ENCODE data around the gene PTPRK. TPM values are rescaled to one million over a fixed set of nuclear protein-coding genes. Genes with fewer than 3 reads are reported as not detected.

The PTPRK gene
- total and polyA plus RNA-seq, 9 of the 15 experiments (the other 6 are each of a cell fraction or from before 2014, with no cell fraction given), result 0.04 to 0.51 TPM; not detected in 7

DNA sequence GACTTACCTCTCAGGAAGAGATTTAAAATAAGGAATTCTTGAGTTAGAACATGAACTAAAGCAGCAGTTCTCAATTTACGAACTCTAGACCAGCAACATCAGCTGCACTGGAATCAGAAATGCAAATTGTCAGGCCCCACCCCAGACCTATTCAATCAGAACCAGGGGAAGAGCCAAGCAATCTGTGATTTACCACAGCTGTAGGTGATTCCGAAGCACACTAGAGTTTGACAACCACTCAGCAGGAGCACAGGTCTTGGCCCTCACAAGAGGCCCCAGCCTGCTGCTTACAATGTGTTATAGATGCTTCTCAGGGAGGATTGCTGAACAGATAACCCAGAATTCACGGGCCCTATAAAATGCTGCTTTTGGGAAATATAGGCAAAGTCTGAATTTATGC, 279.2 kb downstream of the PTPRK start:
- no peaks in the 10 kb centered on the region for H3K9me3 ChIP-seq (replicated peaks; ENCODE audit: control insufficient read depth, insufficient read depth, low read depth, low read length)
- no peaks in the 10 kb centered on the region for H3K9me1 ChIP-seq (ENCODE audit: control insufficient read depth, insufficient read depth, low read length)
- ATAC-seq (no peak), FAIRE-seq (no peak), DNase-seq (ENCODE audit: extremely low read depth in 1 of 4, low spot score in 3 of 4) (no peak)
- no peaks in the 10 kb centered on the region for H3K4me1 ChIP-seq (replicated peaks in 1 of 2; ENCODE audit: control insufficient read depth in 2 of 2, insufficient read depth in 2 of 2, low read length in 2 of 2)
- H3K27me3 ChIP-seq (ENCODE audit: control insufficient read depth in 2 of 2, insufficient read depth in 2 of 2, low read length in 2 of 2), result no peaks in the 10 kb centered on the region
- H3K4me3 ChIP-seq, result no peak overlapping the region
- WGBS (ENCODE audit: insufficient coverage, low coverage, missing lambda C conversion rate), result 3% methylated on average over 3 of the region's 3 CpGs
- no TSS peak for BruUV-seq (replicated peaks)
- H3K9ac ChIP-seq (ENCODE audit: insufficient read depth in 1 of 2, low read depth in 2 of 2, low read length in 2 of 2), result no peak overlapping the region
- no peaks in the 10 kb centered on the region for H3K79me2 ChIP-seq (ENCODE audit: control insufficient read depth, insufficient read depth, low read length)
- CTCF ChIA-PET (ENCODE audit: low intra/inter-chr PET ratio), result no interaction called here
- TF ChIP-seq ZFX (CRISPR knock-in tag; IDR thresholded peaks at IDR 0.05) (no peak), U2AF1 (optimal IDR thresholded peaks at IDR 0.05; ENCODE audit: low read depth, low read length) (no peak), NR3C1 (CRISPR knock-in tag; IDR thresholded peaks at IDR 0.05) (no peak), EP300 (IDR thresholded peaks at IDR 0.05; ENCODE audit: low read length) (no peak), JUNB (CRISPR knock-in tag; conservative IDR thresholded peaks at IDR 0.05) (no peak)
- TF ChIP-seq, protein P1, sequence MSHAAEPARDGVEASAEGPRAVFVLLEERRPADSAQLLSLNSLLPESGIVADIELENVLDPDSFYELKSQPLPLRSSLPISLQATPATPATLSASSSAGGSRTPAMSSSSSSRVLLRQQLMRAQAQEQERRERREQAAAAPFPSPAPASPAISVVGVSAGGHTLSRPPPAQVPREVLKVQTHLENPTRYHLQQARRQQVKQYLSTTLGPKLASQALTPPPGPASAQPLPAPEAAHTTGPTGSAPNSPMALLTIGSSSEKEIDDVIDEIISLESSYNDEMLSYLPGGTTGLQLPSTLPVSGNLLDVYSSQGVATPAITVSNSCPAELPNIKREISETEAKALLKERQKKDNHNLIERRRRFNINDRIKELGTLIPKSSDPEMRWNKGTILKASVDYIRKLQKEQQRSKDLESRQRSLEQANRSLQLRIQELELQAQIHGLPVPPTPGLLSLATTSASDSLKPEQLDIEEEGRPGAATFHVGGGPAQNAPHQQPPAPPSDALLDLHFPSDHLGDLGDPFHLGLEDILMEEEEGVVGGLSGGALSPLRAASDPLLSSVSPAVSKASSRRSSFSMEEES (CRISPR knock-in tag; IDR thresholded peaks at IDR 0.05), result no peak
- TF ChIP-seq, protein P2, sequence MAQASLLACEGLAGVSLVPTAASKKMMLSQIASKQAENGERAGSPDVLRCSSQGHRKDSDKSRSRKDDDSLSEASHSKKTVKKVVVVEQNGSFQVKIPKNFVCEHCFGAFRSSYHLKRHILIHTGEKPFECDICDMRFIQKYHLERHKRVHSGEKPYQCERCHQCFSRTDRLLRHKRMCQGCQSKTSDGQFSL (CRISPR knock-in tag; IDR thresholded peaks at IDR 0.05), result no peak
- TF ChIP-seq, protein P2 (tag; IDR thresholded peaks at IDR 0.05), result no peak
- TF ChIP-seq, protein P3, sequence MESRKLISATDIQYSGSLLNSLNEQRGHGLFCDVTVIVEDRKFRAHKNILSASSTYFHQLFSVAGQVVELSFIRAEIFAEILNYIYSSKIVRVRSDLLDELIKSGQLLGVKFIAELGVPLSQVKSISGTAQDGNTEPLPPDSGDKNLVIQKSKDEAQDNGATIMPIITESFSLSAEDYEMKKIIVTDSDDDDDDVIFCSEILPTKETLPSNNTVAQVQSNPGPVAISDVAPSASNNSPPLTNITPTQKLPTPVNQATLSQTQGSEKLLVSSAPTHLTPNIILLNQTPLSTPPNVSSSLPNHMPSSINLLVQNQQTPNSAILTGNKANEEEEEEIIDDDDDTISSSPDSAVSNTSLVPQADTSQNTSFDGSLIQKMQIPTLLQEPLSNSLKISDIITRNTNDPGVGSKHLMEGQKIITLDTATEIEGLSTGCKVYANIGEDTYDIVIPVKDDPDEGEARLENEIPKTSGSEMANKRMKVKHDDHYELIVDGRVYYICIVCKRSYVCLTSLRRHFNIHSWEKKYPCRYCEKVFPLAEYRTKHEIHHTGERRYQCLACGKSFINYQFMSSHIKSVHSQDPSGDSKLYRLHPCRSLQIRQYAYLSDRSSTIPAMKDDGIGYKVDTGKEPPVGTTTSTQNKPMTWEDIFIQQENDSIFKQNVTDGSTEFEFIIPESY (CRISPR knock-in tag; IDR thresholded peaks at IDR 0.05), result no peak
- no peak overlapping the region for H3K27ac ChIP-seq (ENCODE audit: extremely low read depth, low read depth, low read length)
- H4K20me1 ChIP-seq (replicated peaks; ENCODE audit: control insufficient read depth, insufficient read depth, low read length), result no peaks in the 10 kb centered on the region
- no peaks in the 10 kb centered on the region for H3K36me3 ChIP-seq (ENCODE audit: control insufficient read depth, insufficient read depth, low read length)
- no peak overlapping the region for H3K4me2 ChIP-seq (ENCODE audit: insufficient read depth, low read length)
- POLR2A ChIA-PET, result no interaction called here
- intact Hi-C loops (cut with micrococcal nuclease), result no loop called here
- in situ Hi-C loops (cut with MboI), result no loop called here
- H2AFZ ChIP-seq (ENCODE audit: low read depth, low read length), result no peak overlapping the region

All from K562 (cell line).